ENCODE results near the gene STIM1. TPM values are rescaled to one million over a fixed set of nuclear protein-coding genes. Genes with fewer than 3 reads are reported as not detected.
"Not testable (repeated sequence)": the region's sequence is repeated elsewhere in the genome, so short reads cannot be mapped to it uniquely, and the experiment has no call there.

The STIM1 gene
- total RNA-seq, result 71.5 TPM

DNA sequence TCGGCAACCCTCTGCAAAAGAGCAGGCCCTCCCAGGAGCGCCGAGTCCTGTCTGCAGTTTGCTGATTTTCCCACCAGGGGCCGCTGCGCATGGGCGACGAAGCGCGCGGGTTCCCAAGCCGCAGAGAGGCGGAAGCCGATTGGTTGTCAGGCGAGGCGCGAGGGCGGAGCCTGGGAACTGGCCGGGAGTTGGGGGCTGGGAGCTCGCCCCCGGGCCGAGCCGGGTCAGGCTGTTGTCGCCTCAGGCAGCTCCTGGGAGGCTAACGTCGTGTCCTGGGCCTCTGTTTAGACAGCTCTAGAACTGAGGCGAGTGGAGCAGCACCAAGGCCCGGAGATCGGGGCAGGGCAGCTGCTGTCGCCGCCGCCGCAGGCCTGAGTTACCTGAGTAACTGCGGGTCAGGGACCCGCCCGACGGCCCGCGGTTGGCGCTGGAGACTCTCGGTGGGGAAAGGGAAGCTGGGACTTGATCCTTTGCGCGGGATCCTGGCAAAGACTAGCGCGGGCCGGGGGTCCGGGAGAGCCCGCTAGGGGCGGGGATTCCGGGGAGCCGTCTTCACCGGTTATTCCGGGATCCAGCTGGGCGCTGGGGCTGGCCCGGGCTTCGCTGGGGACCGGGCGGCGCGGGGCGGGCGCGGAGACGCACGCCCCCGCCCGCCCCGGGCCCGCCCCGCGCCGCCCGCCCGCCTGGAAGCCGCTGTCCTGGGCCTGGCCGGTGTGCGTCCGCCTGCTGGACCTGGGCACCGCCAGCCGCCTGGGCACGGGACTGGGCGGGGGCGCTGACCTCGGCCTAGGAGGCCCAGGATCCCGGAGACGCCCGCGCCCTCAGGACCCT, at the start of gene STIM1:
STIM1 (plus strand) TSS at position 688 of the 831 bp plus-strand sequence. CDS start 607 bp downstream, outside the sequence.
- peak; percentile 97 for DNase-seq (ENCODE audit: low spot score)

DNA sequence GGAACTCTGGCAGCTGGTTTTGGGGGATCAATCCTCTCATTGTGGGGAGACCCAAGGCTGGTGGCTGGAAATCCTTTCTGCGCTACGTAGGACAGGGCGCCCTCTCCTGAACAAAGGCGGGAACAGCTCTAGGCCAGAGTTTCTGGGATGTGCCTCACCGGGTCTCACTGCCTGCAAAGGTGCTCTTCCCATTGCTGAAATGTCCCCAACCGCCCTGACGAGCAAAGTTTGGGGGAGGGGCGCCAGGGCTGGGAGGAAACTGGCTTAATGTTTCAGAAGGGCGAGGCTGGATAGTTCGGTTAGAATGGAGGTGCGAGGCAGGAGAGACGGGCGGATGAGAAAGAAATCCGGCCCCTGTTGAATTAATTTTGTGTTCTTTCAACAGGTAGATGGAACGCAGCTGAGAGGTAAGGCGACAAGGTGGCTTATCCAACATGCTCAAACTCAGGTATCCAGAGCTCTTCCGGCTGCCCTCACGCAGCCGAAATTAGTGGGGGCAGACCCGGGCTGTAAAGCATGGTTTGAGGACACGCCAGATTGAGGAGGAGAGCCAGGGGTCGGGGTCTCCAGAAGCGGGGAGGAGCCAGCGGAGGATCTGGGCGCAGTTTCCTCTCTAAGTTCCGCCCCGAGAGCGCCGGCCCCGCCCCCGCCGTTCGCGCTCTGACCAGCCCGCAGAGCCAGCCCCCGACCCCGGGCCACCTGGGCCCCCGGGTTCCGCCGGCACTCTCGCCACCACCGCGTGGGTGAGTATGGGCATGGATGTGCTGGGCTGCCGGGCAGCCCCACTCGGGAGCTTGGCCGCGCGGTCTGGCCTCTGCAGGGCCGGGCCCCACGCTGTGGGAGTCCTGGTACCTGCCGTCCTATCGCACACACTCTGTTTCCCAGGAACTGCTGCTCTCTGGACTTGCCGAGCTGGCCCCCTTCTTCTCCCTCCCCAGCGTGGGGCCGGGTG, 47.3 kb upstream of the STIM1 start, which contains the start of gene PGAP2:
PGAP2 (plus strand) TSS at position 652 of the 952 bp plus-strand sequence. CDS start 2,700 bp downstream, outside the sequence.
- DNase-seq (ENCODE audit: low spot score), result peak; percentile 64

DNA sequence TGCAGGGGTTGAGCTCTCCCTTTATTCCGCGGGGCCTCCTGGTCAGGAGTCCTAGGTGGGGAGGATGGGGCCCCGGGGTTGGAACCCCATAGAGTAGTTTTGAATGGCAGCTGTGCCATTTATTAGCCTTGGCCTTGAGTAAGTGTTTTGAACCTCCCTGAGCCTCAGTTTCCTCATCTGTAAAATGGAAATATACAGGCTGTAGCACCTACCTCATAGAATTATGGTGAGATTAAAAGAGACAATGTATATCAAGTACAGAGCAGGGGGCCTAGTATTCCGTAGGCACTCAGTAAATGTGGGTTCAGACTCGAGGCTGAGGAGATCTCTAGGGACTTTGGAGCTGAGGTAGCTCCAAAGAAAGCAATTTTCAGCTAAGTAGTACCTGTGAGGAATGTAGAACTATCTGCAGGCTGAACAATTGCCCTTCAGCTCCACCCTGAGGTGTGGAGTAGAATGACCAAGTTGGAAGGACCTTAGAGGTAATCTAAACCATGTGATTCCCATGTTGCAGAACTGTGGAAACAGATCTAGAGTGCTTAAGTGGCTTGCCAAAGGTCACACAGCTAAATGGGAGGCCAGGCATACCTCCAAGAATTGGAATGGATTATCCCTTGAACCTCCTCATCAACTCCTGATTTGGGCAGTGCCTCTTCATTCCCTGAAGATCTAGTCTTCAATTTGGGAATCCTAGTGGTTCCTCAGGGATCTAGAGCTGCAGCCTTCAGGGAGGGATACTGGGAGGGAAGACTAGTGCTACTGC, 46.4 kb upstream of the STIM1 start:
- no peak for DNase-seq (ENCODE audit: low spot score)

DNA sequence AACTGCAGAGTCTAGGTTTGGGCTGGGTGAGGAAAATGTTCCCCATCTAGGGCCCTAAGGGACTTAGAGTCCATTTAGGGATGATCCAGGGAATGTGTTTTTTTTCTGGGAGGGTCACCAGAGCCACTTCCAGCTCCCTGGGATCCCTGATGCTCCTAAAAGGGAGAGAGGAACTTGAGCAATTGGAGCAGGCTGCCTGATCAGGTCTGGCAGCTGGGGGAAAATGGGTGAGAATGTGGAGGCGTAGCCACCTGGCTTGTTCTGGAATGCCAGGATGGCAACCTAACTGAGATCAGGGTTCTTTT, 45.9 kb upstream of the STIM1 start:
- DNase-seq (ENCODE audit: low spot score), result no peak

DNA sequence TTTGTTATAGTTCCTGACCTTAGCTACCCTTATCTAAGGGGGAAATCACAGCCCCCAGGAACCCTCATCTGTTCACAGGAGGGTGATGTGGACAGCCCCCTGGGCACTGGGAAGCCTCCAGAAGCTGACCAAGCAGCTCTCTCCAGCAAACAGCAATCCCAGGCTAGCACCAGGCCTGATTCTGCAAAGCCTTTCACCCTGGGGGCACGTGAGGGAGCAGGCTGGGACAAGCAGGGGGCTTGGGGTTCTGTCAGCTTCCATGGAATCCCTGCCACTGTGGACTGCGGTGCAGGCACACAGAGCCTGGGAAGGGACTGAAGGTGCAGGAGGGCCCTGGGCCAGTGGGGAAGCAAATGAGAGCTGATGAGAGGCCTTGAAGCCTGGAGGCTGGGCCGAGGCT, 45.0 kb upstream of the STIM1 start:
- no peak for DNase-seq (ENCODE audit: low spot score)

DNA sequence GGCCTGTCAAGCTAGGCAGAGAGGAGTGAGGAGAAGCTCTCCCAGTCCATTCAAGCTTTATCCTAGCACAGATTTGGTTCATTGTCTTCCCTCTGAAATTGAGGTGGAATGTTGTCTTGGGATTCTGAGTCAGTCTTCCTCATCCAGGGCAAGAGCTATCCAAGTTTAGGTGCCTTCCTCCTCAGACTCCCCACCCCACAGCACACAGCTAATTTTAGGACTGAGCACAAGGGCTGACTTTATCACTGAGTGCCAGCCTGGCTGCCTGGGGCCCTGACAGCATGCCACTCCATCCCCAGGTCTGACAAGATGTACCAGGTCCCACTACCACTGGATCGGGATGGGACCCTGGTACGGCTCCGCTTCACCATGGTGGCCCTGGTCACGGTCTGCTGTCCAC, 44.5 kb upstream of the STIM1 start:
- DNase-seq (ENCODE audit: low spot score), result no peak

DNA sequence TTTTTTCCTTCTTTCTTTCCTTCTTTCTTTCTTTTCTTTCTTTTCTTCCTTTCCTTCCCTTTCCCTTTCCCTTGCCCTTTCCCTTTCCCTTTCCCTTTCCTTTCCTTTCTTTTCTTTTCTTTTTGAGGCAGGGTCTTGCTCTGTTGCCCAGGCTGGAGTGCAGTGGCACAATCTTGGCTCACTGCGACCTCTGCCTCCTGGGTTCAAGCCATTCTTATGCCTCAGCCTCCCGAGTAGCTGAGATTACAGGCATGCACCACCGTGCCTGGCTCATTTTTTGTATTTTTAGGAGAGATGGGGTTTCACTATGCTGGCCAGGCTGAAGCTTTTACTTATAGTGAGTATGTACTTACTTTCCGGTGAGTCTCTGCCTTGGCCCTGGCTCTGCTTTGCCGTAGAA, 40.6 kb upstream of the STIM1 start:
- DNase-seq (ENCODE audit: low spot score), result not testable (repeated sequence)

DNA sequence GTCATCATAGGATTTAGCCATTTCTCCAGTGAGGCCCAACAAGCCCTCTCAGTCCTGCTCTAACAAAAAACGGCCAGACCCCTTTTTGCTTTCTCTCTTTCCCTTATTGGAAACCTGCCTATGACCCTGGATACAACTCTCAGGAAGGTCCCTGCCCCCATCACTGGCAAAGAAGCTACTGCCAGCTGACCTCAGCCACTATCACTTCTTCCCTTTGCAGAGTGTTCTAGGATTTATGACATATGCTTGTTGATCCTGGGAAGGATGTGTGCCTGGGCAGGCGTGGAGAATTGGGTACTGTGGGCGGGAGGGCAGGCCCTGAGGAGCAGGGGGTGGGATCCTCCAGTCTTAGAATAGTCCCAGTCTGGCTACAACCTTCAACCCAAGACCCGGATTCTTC, 39.6 kb upstream of the STIM1 start:
- DNase-seq (ENCODE audit: low spot score), result no peak

DNA sequence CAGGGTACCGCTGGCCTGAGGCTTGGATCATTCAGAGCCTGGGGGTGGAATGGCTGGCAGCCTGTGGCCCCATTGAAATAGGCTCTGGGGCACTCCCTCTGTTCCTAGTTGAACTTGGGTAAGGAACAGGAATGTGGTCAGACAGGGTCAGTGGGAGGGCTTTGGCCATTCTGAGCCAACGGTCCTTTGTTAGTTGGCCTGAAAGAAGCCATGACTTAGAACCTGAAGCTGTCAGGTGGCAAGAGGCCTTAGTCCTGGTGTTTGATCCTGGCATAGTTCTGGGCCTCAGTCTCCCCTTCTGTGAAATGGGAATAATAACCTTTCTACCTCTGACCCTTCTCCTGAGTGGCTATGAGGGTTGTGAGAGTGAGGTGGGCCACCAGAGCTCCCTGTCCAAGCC, 38.8 kb upstream of the STIM1 start:
- DNase-seq (ENCODE audit: low spot score), result no peak

DNA sequence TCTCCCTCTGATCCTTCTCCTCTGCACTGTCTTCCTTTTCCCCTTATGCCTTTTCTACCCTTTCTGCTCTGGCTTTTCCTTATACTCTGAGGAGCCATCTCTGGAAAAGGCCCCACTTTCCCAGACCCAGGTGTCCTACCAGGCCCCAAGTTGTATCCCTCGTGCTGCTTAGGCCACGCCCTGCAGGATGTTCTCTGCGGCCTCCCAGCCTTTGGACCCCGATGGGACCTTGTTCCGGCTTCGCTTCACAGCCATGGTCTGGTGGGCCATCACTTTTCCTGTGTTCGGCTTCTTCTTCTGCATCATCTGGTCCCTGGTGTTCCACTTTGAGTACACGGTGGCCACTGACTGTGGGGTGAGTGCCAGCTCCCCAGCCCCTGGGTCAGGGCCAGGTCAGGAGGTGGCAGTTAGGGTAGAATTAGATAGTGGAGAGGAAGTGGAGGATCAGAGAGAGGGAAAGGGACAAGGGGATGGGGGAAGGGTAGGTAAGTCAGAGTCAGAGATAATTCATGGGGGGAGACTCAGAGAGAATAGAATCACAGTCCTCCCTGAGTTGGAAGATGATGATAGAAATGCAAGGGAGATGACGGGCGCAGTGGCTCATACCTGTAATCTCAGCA, 38.2 kb upstream of the STIM1 start:
- DNase-seq (ENCODE audit: low spot score), result no peak

DNA sequence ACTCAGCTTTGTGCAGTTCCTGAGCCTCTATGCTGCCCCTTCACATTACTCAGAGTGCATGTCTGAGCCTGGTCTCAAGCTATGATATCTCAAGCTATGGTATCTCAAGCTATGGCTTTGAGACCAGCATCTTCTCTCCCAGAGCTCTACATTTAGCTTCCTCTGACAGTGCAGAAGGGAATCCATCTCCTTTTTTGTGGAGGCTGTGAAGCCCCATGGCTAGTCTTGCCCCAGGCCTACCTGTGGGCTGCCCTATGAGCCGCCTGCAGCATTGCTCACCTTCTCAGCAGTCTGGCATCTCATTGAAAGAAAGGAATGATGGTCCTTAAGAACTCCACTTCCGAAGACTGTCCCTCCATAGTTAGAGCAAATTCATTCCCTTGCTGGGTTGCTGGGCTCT, 34.5 kb upstream of the STIM1 start:
- no peak for DNase-seq (ENCODE audit: low spot score)

DNA sequence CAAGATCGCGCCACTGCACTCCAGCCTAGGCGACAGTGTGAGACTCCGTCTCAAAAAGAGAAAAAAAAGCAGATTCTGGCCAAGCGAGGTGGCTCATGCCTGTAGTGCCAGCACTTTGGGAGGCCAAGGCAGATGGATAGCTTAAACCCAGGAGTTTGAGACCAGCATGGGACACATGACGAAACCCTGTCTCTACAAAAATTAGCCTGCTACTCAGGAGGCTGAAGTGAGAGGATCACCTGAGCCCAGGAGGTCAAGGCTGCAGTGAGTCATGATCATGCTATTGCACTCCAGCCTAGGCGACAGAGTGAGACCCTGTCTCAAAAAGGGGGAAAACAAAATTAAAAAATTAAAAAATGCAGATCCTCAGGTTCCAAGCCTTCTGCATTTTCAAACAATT, 33.2 kb upstream of the STIM1 start:
- no peak for DNase-seq (ENCODE audit: low spot score)

DNA sequence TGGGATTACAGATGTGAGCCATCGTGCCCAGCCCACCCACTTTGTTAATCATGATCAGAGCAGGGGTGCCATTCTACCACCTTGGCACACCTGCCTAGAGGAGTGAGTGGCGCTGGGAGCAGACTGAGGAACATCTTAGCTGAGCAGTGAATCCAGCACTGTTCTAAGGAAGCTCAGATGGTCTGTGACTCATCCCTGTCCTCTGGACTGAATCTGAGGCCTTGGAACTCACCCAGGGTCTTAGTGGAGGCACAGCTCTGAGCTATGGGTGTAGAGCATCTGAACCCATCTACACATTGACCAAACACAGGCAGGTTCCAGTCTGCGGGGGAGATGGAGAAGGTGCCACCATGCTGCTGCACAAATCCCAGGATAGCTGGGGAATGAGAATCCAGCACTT, 32.2 kb upstream of the STIM1 start:
- DNase-seq (ENCODE audit: low spot score), result no peak

DNA sequence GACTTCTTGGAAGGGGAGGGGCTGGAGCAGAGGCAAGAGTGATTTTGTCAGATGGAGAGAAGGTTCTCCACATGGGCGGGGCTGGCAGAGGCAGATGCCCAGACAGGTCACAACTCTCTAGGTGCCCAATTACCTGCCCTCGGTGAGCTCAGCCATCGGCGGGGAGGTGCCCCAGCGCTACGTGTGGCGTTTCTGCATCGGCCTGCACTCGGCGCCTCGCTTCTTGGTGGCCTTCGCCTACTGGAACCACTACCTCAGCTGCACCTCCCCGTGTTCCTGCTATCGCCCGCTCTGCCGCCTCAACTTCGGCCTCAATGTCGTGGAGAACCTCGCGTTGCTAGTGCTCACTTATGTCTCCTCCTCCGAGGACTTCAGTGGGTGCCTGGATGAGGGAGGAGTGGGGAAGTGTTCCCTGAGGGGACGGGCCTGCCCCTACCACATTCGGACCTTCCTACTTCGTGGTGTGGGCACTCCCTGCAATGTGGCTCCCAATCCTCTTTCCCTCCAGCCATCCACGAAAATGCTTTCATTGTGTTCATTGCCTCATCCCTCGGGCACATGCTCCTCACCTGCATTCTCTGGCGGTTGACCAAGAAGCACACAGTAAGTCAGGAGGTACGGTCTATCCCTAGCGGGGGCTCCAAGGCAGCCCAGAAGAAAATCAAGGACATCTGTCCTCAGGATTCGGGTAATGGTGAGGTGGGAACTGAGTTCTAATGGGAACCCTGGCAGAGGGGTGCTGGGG, 31.5 kb upstream of the STIM1 start:
- no peak for DNase-seq (ENCODE audit: low spot score)

DNA sequence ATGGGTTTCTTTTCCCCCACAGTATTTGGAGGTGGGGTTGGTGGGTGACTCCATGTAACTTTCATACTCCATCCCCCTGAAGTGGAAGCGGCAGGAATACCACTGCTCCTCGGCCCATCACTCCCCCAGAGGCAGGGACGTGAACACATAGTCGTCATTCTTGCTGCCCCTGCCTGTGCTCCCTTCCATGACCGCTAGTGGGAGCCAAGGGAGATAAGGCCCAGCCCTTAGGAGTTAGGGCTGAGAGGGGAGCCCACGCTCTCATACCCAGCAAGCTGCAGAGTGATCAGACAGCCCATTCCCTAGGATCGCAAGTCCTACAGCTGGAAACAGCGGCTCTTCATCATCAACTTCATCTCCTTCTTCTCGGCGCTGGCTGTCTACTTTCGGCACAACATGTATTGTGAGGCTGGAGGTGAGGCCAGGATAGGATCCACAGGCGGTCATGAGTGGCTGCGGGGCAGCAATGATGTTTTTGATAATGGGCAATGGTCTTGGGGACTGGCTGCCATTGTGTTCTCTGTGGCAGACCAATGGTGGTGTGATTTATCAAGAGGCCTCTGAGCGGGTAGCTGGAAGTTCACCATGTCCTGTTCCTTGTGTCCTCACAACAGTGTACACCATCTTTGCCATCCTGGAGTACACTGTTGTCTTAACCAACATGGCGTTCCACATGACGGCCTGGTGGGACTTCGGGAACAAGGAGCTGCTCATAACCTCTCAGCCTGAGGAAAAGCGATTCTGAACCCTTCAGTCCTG, 30.6 kb upstream of the STIM1 start:
- no peak for DNase-seq (ENCODE audit: low spot score)

DNA sequence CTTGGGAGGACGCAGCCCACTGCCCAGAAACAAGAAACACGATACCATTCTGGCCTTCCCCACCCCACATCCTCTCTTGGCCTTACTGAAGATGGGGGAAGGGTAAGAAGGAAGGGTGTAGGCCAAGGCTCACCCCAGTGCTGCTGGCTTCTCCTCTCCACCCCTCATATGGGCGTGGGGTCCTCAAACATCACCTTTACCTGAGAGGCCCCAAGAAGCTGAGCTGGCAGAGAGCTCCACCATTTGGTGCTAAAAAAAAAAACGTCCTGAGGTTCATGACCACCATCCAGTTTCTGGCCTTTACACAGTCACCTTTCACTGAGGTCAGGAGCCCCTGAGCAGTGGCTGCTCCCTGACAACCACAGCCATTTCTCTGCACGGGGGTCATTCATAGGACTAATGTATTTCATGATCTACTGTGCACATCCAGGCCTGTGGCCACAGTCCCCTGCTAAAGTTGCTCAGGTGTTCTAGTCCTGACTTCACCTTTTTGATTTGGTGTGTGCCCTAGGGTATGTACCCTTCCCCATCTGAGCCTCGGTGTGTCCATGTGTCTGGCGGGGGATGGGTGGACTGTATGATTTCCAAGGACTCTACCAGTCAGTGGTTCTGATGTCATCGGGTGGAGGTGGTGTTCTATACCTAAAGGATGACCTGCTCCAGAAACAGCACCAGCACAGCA, 29.9 kb upstream of the STIM1 start:
- DNase-seq (ENCODE audit: low spot score), result no peak

DNA sequence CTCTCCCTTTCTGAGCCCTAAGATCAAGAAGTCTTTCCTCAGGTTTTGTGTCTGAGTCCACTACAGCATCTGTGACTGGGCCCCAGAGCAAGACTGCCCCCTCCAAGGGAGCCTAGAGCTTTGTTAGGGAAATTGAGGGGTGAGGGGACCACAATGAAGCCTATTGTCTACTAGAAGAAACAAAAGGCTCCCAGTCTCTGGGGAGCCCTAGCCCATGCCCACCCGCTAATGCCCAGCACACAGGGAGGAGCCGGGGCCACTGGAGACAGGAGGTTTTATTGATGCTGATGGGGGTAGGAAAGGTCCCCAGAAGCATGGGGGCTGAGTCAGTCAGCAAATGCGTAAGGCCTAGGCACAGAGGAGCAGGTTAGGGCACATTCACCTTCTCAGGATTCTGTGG, 28.7 kb upstream of the STIM1 start:
- no peak for DNase-seq (ENCODE audit: low spot score)

DNA sequence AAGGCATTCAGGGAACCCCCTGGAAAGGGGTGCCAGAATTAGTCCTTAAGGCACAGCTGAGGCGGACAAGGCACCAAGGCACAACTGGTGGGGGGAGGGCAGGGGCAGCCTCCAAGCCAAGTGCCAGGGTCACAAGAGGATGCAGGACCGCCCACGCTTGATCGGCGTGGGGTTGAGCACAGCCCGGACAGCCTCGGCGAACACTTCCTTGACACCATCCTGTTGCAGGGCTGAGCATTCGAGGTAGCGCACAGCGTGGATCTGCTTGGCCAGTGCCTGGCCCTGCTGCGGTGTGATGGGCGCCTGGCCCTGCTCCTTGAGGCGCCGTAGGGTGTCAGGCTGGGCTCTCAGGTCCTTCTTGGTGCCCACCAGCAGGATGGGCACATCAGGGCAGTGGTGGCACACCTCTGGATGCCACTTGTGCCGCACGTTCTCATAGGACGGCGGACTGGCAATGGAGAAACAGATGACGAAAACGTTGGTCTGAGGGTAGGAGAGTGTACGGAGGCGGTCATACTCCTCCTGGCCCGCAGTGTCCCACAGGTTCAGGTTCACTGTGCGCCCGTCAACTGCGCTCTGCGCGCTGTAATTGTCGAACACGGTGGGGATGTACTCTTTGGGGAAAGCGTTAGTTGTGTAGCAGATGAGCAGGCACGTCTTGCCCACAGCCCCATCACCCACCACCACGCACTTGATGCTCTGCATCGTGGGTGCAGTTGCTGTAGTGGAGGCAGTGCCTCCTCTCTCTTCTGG, 27.9 kb upstream of the STIM1 start:
- DNase-seq (ENCODE audit: low spot score), result no peak

DNA sequence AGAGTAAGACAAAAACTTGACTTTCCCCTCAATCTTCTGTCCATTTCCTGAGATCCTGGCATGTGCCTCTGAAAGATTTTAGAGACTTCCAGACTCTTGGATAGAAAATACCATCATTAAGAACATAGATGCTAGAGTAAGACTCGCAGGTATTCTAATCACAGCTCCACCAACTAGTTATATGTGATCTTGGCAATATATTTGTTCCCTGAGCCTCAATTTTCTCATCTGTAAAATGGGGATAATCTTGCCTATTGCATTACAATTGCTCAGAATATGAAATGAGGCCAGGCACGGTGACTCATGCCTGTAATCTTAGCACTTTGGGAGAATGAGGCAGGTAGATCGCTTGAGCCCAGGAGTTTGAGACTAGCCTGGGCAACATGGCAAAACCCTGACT, 25.4 kb upstream of the STIM1 start:
- no peak for DNase-seq (ENCODE audit: low spot score)

Data from ureter (tissue), 1 donor.